Measurements from ENCODE around the gene XRCC1.

- no peak for TF ChIP-seq ZNF217 (IDR thresholded peaks at IDR 0.05)
- no peak for TF ChIP-seq HDAC6 (IDR thresholded peaks at IDR 0.05; ENCODE audit: unreplicated experiment)
- TF ChIP-seq EP300 (IDR thresholded peaks at IDR 0.05; ENCODE audit: borderline replicate concordance in 1 of 2, control insufficient read depth in 1 of 2, low read depth in 2 of 2, low read length in 2 of 2), result no peak
- no peak for TF ChIP-seq HDAC2 (IDR thresholded peaks at IDR 0.05)
- no peak for TF ChIP-seq JUND (IDR thresholded peaks at IDR 0.05; ENCODE audit: low read depth, low read length)
- TF ChIP-seq CTCF (IDR thresholded peaks at IDR 0.05 in 2 of 3, conservative IDR thresholded peaks at IDR 0.05 in 1 of 3; ENCODE audit: control insufficient read depth in 2 of 3, extremely low read depth in 1 of 3, insufficient read depth in 1 of 3, low read depth in 3 of 3, low read length in 3 of 3), result no peak
- TF ChIP-seq ZNF274 (IDR thresholded peaks at IDR 0.05; ENCODE audit: insufficient read depth, insufficient read length), result no peak
- TF ChIP-seq POLR2A (IDR thresholded peaks at IDR 0.05; ENCODE audit: low read depth, low read length), result no peak
- TF ChIP-seq MYC (IDR thresholded peaks at IDR 0.05; ENCODE audit: insufficient read depth, insufficient read length, insufficient replicate concordance, low read length, severe bottlenecking), result no peak
Observed at GRCh38 chr19:43561139-43561970, 14.0 kb downstream of the XRCC1 start.

Measured in GM12878 (cell line).